Vagina (tissue), 2 donors: ENCODE data around the gene TRIM3.

ENCODE experiments used
- POLR2A ChIP-seq, 2 donors: fragments of 450-650 bp; IDR thresholded peaks; one replicate each; pipeline ENCODE4 v1.6.1; 2017; ENCODE audit warnings: antibody characterized with exemption in 2 of 2, mild to moderate bottlenecking in 2 of 2, moderate library complexity in 2 of 2
- TF ChIP-seq, protein P1 (sequence below), 3 experiments: fragments of 450-650 bp in 2 of 3; fragments of 200-600 bp in 1 of 3; sonication (generic) in 1 of 3; IDR thresholded peaks; one replicate each; pipeline ENCODE4 v1.5.1; 2017 to 2019; ENCODE audit warnings: antibody characterized with exemption in 3 of 3, mild to moderate bottlenecking in 2 of 3, moderate library complexity in 2 of 3

- TF ChIP-seq, protein P1, sequence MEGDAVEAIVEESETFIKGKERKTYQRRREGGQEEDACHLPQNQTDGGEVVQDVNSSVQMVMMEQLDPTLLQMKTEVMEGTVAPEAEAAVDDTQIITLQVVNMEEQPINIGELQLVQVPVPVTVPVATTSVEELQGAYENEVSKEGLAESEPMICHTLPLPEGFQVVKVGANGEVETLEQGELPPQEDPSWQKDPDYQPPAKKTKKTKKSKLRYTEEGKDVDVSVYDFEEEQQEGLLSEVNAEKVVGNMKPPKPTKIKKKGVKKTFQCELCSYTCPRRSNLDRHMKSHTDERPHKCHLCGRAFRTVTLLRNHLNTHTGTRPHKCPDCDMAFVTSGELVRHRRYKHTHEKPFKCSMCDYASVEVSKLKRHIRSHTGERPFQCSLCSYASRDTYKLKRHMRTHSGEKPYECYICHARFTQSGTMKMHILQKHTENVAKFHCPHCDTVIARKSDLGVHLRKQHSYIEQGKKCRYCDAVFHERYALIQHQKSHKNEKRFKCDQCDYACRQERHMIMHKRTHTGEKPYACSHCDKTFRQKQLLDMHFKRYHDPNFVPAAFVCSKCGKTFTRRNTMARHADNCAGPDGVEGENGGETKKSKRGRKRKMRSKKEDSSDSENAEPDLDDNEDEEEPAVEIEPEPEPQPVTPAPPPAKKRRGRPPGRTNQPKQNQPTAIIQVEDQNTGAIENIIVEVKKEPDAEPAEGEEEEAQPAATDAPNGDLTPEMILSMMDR (IDR thresholded peaks at IDR 0.05), result no peak
- TF ChIP-seq POLR2A (IDR thresholded peaks at IDR 0.05), result no peak
Measured at GRCh38 chr11:6415797-6416196, 57.9 kb downstream of the TRIM3 start.
